Keratinocyte (primary cell): ENCODE measurements around the gene RNLS. TPM values are rescaled to one million over a fixed set of nuclear protein-coding genes. Genes with fewer than 3 reads are reported as not detected.

ENCODE experiments used
- DNase-seq: peaks from one replicate; pipeline ENCODE4 v3.0.0-alpha.2; 2011; ENCODE audit warnings: low read depth, missing footprints, low spot score
- FAIRE-seq: peaks from 2 replicates; lab custom pipeline; 2011; peaks lifted over from hg19 to GRCh38; lab: Jason Lieb, UNC
- H2AFZ ChIP-seq: 2 replicates; pipeline ENCODE4 v1.6.0; 2012; ENCODE audit warnings: low read length, control low read depth, inconsistent platforms; ENCODE audit not compliant: control insufficient read depth
- H3K27ac ChIP-seq: 2 replicates; pipeline ENCODE4 v1.5.1; 2011; ENCODE audit warnings: low read length; ENCODE audit not compliant: control insufficient read depth, insufficient read depth
- H3K27me3 ChIP-seq: 3 replicates; pipeline ENCODE4 v1.6.0; 2011; ENCODE audit warnings: low read length; ENCODE audit not compliant: control insufficient read depth, insufficient read depth; ENCODE audit errors: extremely low read depth
- H3K36me3 ChIP-seq, 2 experiments: 2 replicates in 1 of 2; 3 replicates in 1 of 2; pipeline ENCODE4 v1.5.1; 2011; ENCODE audit warnings: low read length in 2 of 2, mild to moderate bottlenecking in 1 of 2; ENCODE audit not compliant: control insufficient read depth in 2 of 2, insufficient read depth in 2 of 2; ENCODE audit errors: extremely low read depth in 1 of 2
- H3K4me1 ChIP-seq: 3 replicates; pipeline ENCODE4 v1.5.1; 2011; ENCODE audit warnings: low read length; ENCODE audit not compliant: control insufficient read depth, insufficient read depth; ENCODE audit errors: extremely low read depth
- H3K4me2 ChIP-seq: 3 replicates; pipeline ENCODE4 v1.6.0; 2011; ENCODE audit warnings: low read depth, low read length; ENCODE audit not compliant: control insufficient read depth, insufficient read depth; ENCODE audit errors: extremely low read depth
- H3K4me3 ChIP-seq, 3 experiments: fragments of 200-600 bp in 1 of 3; sonication (generic) in 1 of 3; 2 replicates in 2 of 3; 3 replicates in 1 of 3; pipeline ENCODE4 v1.5.1; 2011 to 2016; ENCODE audit warnings: low read length in 3 of 3, mild to moderate bottlenecking in 3 of 3, control low read depth in 2 of 3, inconsistent platforms in 1 of 3, low read depth in 1 of 3, mixed read lengths in 1 of 3, mixed run types in 1 of 3, moderate library complexity in 1 of 3; ENCODE audit not compliant: control insufficient read depth in 2 of 3, insufficient read depth in 2 of 3; ENCODE audit errors: extremely low read depth in 1 of 3
- H3K79me2 ChIP-seq: 2 replicates; pipeline ENCODE4 v1.6.0; 2012; ENCODE audit warnings: low read length; ENCODE audit not compliant: control insufficient read depth, insufficient read depth
- H3K9ac ChIP-seq: 3 replicates; pipeline ENCODE4 v1.6.0; 2011; ENCODE audit warnings: low read length; ENCODE audit not compliant: control insufficient read depth, insufficient read depth; ENCODE audit errors: extremely low read depth
- H3K9me1 ChIP-seq: 3 replicates; pipeline ENCODE4 v1.6.0; 2011; ENCODE audit warnings: low read length; ENCODE audit not compliant: control insufficient read depth, insufficient read depth; ENCODE audit errors: extremely low read depth
- H3K9me3 ChIP-seq: 2 replicates; pipeline ENCODE4 v1.5.1; 2012; ENCODE audit warnings: low read depth, low read length; ENCODE audit not compliant: control insufficient read depth
- H4K20me1 ChIP-seq: 3 replicates; pipeline ENCODE4 v1.6.0; 2011; ENCODE audit warnings: low read length; ENCODE audit not compliant: control insufficient read depth, insufficient read depth; ENCODE audit errors: extremely low read depth
- EZH2 ChIP-seq: IDR thresholded peaks from one replicate; pipeline ENCODE4 v1.6.1; 2012; ENCODE audit warnings: inconsistent platforms, mild to moderate bottlenecking, low read length, moderate library complexity
- dilution Hi-C: fragments of 300-500 bp; cut with MboI; formaldehyde crosslinking; loops from one replicate; pipeline ENCODE4 v1.7.0; 2020; ENCODE audit warnings: low sequenced_read_pairs; ENCODE audit not compliant: extremely low pct_ligation_motif_present
- polyA plus RNA-seq, 5 experiments: library from polyadenylated mRNA; depleted of rRNA in 3 of 5; stranded (reverse) in 3 of 5; stranded (forward) in 1 of 5; unstranded in 1 of 5; fragments of >200 nt; gene quantifications; 1 replicate in 1 of 5; 2 replicates in 3 of 5; 3 replicates in 1 of 5; pipeline versions ENCODE4 v1.2.1 to v1.2.3, GENCODE V29; 2011 to 2012; ENCODE audit warnings: missing spikeins in 2 of 5, low read depth in 1 of 5, low replicate concordance in 1 of 5
- TF ChIP-seq, protein P1 (sequence below), 3 experiments: IDR thresholded peaks in 1 of 3; conservative IDR thresholded peaks in 1 of 3; optimal IDR thresholded peaks in 1 of 3; 2 replicates in 2 of 3; 3 replicates in 1 of 3; pipeline versions ENCODE3 to v1.5.1; 2011; ENCODE audit warnings: low read length in 3 of 3, mild to moderate bottlenecking in 3 of 3, moderate library complexity in 2 of 3, control low read depth in 1 of 3, inconsistent platforms in 1 of 3; ENCODE audit not compliant: insufficient read depth in 2 of 3; ENCODE audit errors: extremely low read depth in 1 of 3

RNLS gene
- polyA plus RNA-seq, 1 donor (not counting 4 experiments of a cell fraction or from before 2014, with no cell fraction given), result 6.8 TPM

DNA sequence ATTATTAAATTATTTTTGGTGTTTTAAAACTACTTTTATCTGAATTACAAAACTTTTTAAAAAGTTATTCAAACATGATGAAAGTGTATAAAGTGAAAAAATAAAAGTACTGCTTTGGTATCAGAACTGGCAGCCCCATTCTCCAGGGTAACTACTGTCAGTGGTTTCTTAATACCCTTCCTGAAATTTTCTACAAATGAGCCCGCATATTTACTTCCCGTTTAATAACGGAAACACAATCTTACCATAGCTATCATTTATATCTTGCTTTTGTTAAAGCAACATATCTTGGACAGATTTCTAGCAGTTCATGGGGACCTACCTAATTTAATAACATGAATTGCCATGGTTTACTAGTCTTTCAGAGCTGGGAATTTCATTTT, 249.9 kb downstream of the RNLS start:
- Histone ChIP-seq H3K4me3 (no peak overlapping the region), H4K20me1 (no peaks in the 10 kb centered on the region), H3K4me1 (no peaks in the 10 kb centered on the region), H2AFZ (no peak overlapping the region), H3K9me1 (no peaks in the 10 kb centered on the region), H3K27me3 (no peaks in the 10 kb centered on the region), H3K27ac (no peak overlapping the region), H3K9me3 (no peaks in the 10 kb centered on the region), H3K9ac (no peak overlapping the region), H3K4me2 (no peak overlapping the region), H3K79me2 (no peaks in the 10 kb centered on the region), H3K36me3 (no peaks in the 10 kb centered on the region)
- no peak for DNase-seq
- dilution Hi-C loops, result no loop called here
- no peak for TF ChIP-seq EZH2
- TF ChIP-seq, protein P1, sequence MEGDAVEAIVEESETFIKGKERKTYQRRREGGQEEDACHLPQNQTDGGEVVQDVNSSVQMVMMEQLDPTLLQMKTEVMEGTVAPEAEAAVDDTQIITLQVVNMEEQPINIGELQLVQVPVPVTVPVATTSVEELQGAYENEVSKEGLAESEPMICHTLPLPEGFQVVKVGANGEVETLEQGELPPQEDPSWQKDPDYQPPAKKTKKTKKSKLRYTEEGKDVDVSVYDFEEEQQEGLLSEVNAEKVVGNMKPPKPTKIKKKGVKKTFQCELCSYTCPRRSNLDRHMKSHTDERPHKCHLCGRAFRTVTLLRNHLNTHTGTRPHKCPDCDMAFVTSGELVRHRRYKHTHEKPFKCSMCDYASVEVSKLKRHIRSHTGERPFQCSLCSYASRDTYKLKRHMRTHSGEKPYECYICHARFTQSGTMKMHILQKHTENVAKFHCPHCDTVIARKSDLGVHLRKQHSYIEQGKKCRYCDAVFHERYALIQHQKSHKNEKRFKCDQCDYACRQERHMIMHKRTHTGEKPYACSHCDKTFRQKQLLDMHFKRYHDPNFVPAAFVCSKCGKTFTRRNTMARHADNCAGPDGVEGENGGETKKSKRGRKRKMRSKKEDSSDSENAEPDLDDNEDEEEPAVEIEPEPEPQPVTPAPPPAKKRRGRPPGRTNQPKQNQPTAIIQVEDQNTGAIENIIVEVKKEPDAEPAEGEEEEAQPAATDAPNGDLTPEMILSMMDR (optimal IDR thresholded peaks at IDR 0.05 in 1 of 3, IDR thresholded peaks at IDR 0.05 in 1 of 3, conservative IDR thresholded peaks at IDR 0.05 in 1 of 3; ENCODE audit: extremely low read depth in 1 of 3, insufficient read depth in 2 of 3, low read length in 3 of 3), result no peak
- FAIRE-seq, result no peak

DNA sequence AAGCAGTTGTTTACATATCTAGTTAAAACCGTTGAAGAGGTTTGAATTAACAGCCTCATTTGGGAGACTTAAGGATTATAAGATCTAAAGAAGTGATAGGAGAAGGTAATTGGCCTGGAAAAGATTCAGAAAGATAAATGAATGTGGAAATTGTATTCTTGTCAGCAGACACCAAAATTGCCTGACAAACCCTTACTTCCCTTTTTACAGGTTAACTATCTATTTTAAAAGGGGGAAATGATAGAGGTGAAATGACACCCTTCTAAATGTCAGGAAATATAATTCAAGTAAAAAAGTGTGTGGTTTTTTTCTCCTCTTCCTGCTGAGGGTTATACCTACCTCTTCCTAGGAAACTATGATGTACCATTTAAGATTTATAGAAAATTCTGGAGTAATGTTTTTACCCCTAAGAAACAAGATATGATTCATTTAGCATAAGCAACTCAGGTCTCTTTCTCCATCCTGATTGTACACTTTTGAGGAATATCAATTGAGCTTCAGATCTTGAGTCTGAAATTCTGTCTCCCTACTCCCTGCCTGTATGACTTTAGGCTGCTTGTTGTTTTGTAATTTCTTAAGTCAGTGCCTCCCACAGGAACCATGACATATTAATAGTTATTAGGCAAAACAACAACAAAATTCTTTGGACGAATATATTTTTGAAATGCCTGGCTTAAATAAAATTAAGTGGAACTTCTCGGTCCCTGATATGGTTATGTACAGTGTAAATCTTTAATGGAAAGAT, 250.4 kb downstream of the RNLS start:
- Histone ChIP-seq H3K4me2 (no peak overlapping the region), H4K20me1 (no peaks in the 10 kb centered on the region), H3K9me1 (no peaks in the 10 kb centered on the region), H3K36me3 (no peaks in the 10 kb centered on the region), H3K9me3 (no peaks in the 10 kb centered on the region), H3K79me2 (no peaks in the 10 kb centered on the region), H3K4me3 (no peak overlapping the region), H3K9ac (no peak overlapping the region), H2AFZ (no peak overlapping the region), H3K4me1 (no peaks in the 10 kb centered on the region), H3K27me3 (no peaks in the 10 kb centered on the region), H3K27ac (no peak overlapping the region)
- no peak for TF ChIP-seq EZH2
- TF ChIP-seq, protein P1 (optimal IDR thresholded peaks at IDR 0.05 in 1 of 3, IDR thresholded peaks at IDR 0.05 in 1 of 3, conservative IDR thresholded peaks at IDR 0.05 in 1 of 3; ENCODE audit: extremely low read depth in 1 of 3, insufficient read depth in 2 of 3, low read length in 3 of 3), result no peak
- DNase-seq (no peak), FAIRE-seq (no peak)
- dilution Hi-C loops, result no loop called here
